Sigmoid colon (tissue), 4 donors: ENCODE measurements around the gene AIPL1.

ENCODE experiments used
- EP300 ChIP-seq, 4 donors: sonication (generic); formaldehyde crosslinking; IDR thresholded peaks; one replicate each; pipeline ENCODE4 v1.6.1; 2017; ENCODE audit warnings: antibody characterized with exemption in 4 of 4
- POLR2A ChIP-seq, 2 donors: fragments of 450-650 bp; IDR thresholded peaks; one replicate each; pipeline ENCODE4 v1.6.1; 2016; ENCODE audit warnings: antibody characterized with exemption in 2 of 2, mild to moderate bottlenecking in 2 of 2, moderate library complexity in 2 of 2
- TF ChIP-seq, protein P1 (sequence below), 4 experiments: fragments of 450-650 bp in 3 of 4; fragments of 200-600 bp in 1 of 4; IDR thresholded peaks; one replicate each; pipeline ENCODE4 v1.5.1; 2016 to 2019; ENCODE audit warnings: antibody characterized with exemption in 4 of 4, mild to moderate bottlenecking in 3 of 4, moderate library complexity in 2 of 4

DNA sequence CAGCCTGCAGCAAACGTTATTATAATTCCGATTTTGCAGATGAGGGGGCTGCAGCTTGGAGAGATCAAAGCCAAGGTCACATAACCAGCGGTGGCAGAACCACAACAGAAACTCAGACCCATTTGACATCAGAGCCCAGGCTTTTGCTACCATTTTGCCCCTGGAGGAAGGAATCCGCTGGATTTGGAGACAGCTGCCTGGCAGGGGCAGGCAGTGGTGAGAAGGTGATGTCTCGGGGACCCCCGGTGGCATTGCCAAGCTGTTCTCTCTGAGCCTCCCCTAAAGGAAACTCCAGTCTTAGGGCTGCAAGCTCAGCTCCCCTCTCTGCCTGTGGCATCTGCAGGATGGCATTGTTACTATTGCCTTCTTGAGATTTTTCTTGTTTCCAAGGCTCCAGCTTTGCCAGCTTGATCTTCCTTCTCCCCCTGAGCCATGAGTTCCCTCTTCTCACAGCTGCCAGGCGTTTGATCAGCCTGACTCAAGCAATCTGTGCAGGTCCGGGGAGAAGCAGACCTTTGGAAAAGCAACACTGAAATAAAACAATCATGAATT, 40.8 kb downstream of the AIPL1 start:
- no peak for TF ChIP-seq POLR2A (IDR thresholded peaks at IDR 0.05)
- TF ChIP-seq, protein P1, sequence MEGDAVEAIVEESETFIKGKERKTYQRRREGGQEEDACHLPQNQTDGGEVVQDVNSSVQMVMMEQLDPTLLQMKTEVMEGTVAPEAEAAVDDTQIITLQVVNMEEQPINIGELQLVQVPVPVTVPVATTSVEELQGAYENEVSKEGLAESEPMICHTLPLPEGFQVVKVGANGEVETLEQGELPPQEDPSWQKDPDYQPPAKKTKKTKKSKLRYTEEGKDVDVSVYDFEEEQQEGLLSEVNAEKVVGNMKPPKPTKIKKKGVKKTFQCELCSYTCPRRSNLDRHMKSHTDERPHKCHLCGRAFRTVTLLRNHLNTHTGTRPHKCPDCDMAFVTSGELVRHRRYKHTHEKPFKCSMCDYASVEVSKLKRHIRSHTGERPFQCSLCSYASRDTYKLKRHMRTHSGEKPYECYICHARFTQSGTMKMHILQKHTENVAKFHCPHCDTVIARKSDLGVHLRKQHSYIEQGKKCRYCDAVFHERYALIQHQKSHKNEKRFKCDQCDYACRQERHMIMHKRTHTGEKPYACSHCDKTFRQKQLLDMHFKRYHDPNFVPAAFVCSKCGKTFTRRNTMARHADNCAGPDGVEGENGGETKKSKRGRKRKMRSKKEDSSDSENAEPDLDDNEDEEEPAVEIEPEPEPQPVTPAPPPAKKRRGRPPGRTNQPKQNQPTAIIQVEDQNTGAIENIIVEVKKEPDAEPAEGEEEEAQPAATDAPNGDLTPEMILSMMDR (IDR thresholded peaks at IDR 0.05) = no peak
- TF ChIP-seq EP300 (IDR thresholded peaks at IDR 0.05) = no peak
